ENCODE results near the gene ODC1.

Gene ODC1

DNA sequence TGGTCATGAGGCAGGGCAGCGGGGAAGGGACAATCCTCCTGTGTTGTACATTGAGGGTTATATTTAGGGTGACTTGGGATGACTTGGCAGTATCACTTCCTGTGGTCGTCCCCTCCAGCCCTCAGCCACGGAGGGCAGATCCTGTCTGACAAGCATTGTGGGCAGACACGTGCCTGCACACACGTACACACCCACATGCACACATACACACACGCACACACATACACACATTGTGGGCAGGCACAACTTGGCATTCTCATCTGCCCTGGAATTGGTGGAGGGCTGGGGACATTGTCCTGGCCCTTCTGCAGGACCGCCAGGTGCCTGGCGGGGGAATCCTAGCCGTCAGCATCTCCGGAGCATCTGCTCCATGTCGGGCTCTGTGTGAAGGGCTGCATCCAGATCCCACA is 47.6 kb downstream of the ODC1 start:
- peak overlapping the region; percentile 68 for H3K27ac Mint-ChIP-seq
- H3K4me1 Mint-ChIP-seq (ENCODE audit: low read depth), result peaks cover 61% of the 10 kb centered on the region
- peaks cover 35% of the 10 kb centered on the region for H3K36me3 Mint-ChIP-seq (ENCODE audit: low read depth)
- no peaks in the 10 kb centered on the region for H3K9me3 Mint-ChIP-seq
- no peaks in the 10 kb centered on the region for H3K27me3 Mint-ChIP-seq
- peak overlapping the region; percentile 45 for H3K4me3 Mint-ChIP-seq

DNA sequence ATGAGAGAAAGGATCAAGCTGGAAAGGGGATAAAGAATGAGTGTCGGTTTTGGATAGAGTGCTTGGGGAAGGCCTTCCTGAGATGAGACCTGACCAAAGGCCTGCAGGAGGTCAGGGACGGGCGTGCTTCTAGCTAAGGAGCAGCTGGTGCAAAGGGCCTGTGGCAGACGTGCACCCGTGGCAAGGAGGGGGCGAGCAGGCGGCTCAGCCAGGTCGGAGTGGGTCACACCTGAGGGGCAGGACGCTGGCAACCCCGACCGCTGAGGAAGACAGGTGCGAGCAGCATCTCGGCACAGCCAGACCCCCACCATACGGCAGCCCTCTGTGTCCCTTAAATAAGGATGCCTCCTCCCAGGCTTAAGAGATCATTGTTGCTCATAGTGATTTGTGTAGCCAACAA is 48.1 kb downstream of the ODC1 start:
- no peaks in the 10 kb centered on the region for H3K9me3 Mint-ChIP-seq
- no peaks in the 10 kb centered on the region for H3K27me3 Mint-ChIP-seq
- H3K4me3 Mint-ChIP-seq, result peak overlapping the region; percentile 0
- H3K27ac Mint-ChIP-seq, result peak overlapping the region; percentile 68
- peaks cover 61% of the 10 kb centered on the region for H3K4me1 Mint-ChIP-seq (ENCODE audit: low read depth)
- H3K36me3 Mint-ChIP-seq (ENCODE audit: low read depth), result peaks cover 35% of the 10 kb centered on the region

DNA sequence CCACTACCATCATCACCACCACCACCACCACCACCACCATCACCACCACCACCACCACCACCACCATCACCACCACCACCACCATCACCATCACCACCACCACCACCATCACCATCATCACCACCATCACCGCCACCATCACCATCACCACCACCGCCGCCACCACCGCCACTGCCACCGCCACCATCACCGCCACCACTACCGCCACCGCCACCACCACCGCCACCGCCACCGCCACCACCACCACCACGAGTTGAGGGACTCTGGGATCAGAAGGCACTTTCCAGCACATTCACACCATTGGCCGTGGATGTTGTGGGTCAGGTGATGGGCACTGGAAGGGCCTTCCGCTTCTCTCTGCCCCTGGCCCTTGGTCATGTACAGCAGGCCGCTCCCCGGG is 48.8 kb downstream of the ODC1 start:
- H3K4me3 Mint-ChIP-seq, result peak overlapping the region; percentile 0
- H3K27ac Mint-ChIP-seq, result peak overlapping the region; percentile 68
- H3K27me3 Mint-ChIP-seq, result no peaks in the 10 kb centered on the region
- peaks cover 60% of the 10 kb centered on the region for H3K4me1 Mint-ChIP-seq (ENCODE audit: low read depth)
- peaks cover 35% of the 10 kb centered on the region for H3K36me3 Mint-ChIP-seq (ENCODE audit: low read depth)
- H3K9me3 Mint-ChIP-seq, result no peaks in the 10 kb centered on the region

DNA sequence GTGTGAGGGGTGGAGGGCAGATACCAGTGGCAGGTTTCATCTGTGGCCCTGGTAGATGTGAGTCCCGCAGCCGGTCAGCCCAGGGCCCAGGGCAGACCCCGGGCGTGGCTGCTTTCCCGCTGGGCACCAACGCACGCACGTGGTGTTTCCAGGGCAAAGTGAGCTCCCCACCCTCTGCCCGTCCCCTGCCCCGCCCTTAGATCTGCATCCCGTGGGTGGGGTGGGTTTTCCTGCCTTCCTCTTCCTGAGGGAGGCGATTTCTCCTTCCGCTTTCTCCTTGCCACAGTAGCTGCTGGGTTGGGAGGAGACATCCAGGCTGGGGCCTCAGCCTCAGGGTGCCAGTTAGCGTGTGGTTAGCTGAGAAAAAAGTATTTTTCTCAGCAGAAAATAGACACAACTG is 49.6 kb downstream of the ODC1 start:
- Mint-ChIP-seq H3K4me3 (no peak overlapping the region), H3K9me3 (no peaks in the 10 kb centered on the region), H3K27ac (no peak overlapping the region), H3K4me1 (ENCODE audit: low read depth) (peaks cover 57% of the 10 kb centered on the region), H3K36me3 (ENCODE audit: low read depth) (peaks cover 30% of the 10 kb centered on the region), H3K27me3 (no peaks in the 10 kb centered on the region)

GRCh38 chr2:10397878-10398277 is 50.2 kb downstream of the ODC1 start:
- Mint-ChIP-seq H3K4me3 (no peak overlapping the region), H3K36me3 (ENCODE audit: low read depth) (peaks cover 30% of the 10 kb centered on the region), H3K4me1 (ENCODE audit: low read depth) (peaks cover 55% of the 10 kb centered on the region), H3K27me3 (no peaks in the 10 kb centered on the region), H3K9me3 (no peaks in the 10 kb centered on the region), H3K27ac (no peak overlapping the region)

- Mint-ChIP-seq H3K36me3 (ENCODE audit: low read depth) (peaks cover 30% of the 10 kb centered on the region), H3K27ac (no peak overlapping the region), H3K4me1 (ENCODE audit: low read depth) (peaks cover 51% of the 10 kb centered on the region)
These were observed 50.7 kb downstream of the ODC1 start for GRCh38 chr2:10397297-10397875.

GRCh38 chr2:10396464-10396863 is 51.7 kb downstream of the ODC1 start:
- no peak overlapping the region for H3K4me3 Mint-ChIP-seq
- H3K9me3 Mint-ChIP-seq, result no peaks in the 10 kb centered on the region
- H3K27ac Mint-ChIP-seq, result peak overlapping the region; percentile 21
- H3K4me1 Mint-ChIP-seq (ENCODE audit: low read depth), result peaks cover 46% of the 10 kb centered on the region
- H3K27me3 Mint-ChIP-seq, result no peaks in the 10 kb centered on the region
- H3K36me3 Mint-ChIP-seq (ENCODE audit: low read depth), result peaks cover 29% of the 10 kb centered on the region

More at GRCh38 chr2:10397297-10397875, 50.7 kb downstream of the ODC1 start:
- Mint-ChIP-seq H3K27me3 (no peaks in the 10 kb centered on the region), H3K9me3 (no peaks in the 10 kb centered on the region), H3K4me3 (no peak overlapping the region)

DNA sequence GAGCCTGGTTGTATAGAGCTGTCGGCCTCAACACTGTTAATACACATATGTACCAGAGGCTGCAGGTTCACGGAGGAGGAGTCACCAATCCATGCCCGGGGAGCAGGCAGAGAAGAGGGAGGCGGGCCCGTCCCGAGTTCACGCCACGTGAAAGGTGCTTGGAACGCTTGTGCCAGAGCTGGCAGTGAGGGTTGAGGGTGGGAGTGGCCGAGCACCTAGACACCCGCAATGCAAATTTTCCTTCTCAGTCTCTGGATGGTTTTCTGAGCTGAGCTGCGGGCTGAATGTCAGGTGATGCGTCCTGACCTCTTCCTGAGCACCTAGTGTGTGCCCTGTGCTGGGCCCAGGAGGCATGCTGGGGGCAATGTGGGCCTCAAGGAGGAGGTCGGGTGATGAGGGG is 52.2 kb downstream of the ODC1 start:
- peak overlapping the region; percentile 21 for H3K27ac Mint-ChIP-seq
- peaks cover 40% of the 10 kb centered on the region for H3K4me1 Mint-ChIP-seq (ENCODE audit: low read depth)
- no peaks in the 10 kb centered on the region for H3K9me3 Mint-ChIP-seq
- H3K4me3 Mint-ChIP-seq, result no peak overlapping the region
- H3K36me3 Mint-ChIP-seq (ENCODE audit: low read depth), result peaks cover 24% of the 10 kb centered on the region
- no peaks in the 10 kb centered on the region for H3K27me3 Mint-ChIP-seq

- Mint-ChIP-seq H3K4me3 (no peak overlapping the region), H3K27me3 (no peaks in the 10 kb centered on the region), H3K9me3 (no peaks in the 10 kb centered on the region), H3K36me3 (ENCODE audit: low read depth) (peaks cover 16% of the 10 kb centered on the region), H3K27ac (no peak overlapping the region), H3K4me1 (ENCODE audit: low read depth) (peaks cover 41% of the 10 kb centered on the region)
These were observed 54.5 kb downstream of the ODC1 start for GRCh38 chr2:10393640-10393982.

- H3K4me3 Mint-ChIP-seq, result no peak overlapping the region
- H3K36me3 Mint-ChIP-seq (ENCODE audit: low read depth), result peaks cover 14% of the 10 kb centered on the region
- H3K27ac Mint-ChIP-seq, result no peak overlapping the region
- peaks cover 45% of the 10 kb centered on the region for H3K4me1 Mint-ChIP-seq (ENCODE audit: low read depth)
- no peaks in the 10 kb centered on the region for H3K27me3 Mint-ChIP-seq
- no peaks in the 10 kb centered on the region for H3K9me3 Mint-ChIP-seq
These were observed 55.0 kb downstream of the ODC1 start for GRCh38 chr2:10392951-10393639.

- Mint-ChIP-seq H3K9me3 (no peaks in the 10 kb centered on the region), H3K4me3 (no peak overlapping the region), H3K4me1 (ENCODE audit: low read depth) (peaks cover 48% of the 10 kb centered on the region), H3K27me3 (no peaks in the 10 kb centered on the region), H3K36me3 (ENCODE audit: low read depth) (peaks cover 10% of the 10 kb centered on the region), H3K27ac (no peak overlapping the region)
These were observed 55.6 kb downstream of the ODC1 start for GRCh38 chr2:10392548-10392947.

GRCh38 chr2:10392100-10392499 is 56.0 kb downstream of the ODC1 start:
- Mint-ChIP-seq H3K27me3 (no peaks in the 10 kb centered on the region), H3K4me3 (no peak overlapping the region), H3K27ac (no peak overlapping the region), H3K9me3 (no peaks in the 10 kb centered on the region), H3K36me3 (ENCODE audit: low read depth) (peaks cover 12% of the 10 kb centered on the region), H3K4me1 (ENCODE audit: low read depth) (peaks cover 52% of the 10 kb centered on the region)

GRCh38 chr2:10390369-10390801 is 57.7 kb downstream of the ODC1 start:
- Mint-ChIP-seq H3K4me1 (ENCODE audit: low read depth) (peaks cover 62% of the 10 kb centered on the region), H3K27me3 (no peaks in the 10 kb centered on the region), H3K36me3 (ENCODE audit: low read depth) (peaks cover 12% of the 10 kb centered on the region), H3K4me3 (no peak overlapping the region), H3K27ac (no peak overlapping the region), H3K9me3 (no peaks in the 10 kb centered on the region)
